IPS-15b (cell line): ENCODE results near the gene MUSTN1.

Experiments
- H3K27me3 ChIP-seq: one replicate; pipeline ENCODE4 v1.6.1; 2013; ENCODE audit warnings: low read length; ENCODE audit not compliant: control insufficient read depth, insufficient read depth
- H3K36me3 ChIP-seq: one replicate; pipeline ENCODE4 v1.6.1; 2013; ENCODE audit warnings: low read length; ENCODE audit not compliant: control insufficient read depth, insufficient read depth
- H3K4me1 ChIP-seq: one replicate; pipeline ENCODE4 v1.6.1; 2013; ENCODE audit warnings: mild to moderate bottlenecking, low read length; ENCODE audit not compliant: control insufficient read depth, insufficient read depth
- H3K4me3 ChIP-seq: one replicate; pipeline ENCODE4 v1.5.1; 2013; ENCODE audit warnings: low read depth, low read length
- H3K9ac ChIP-seq: one replicate; pipeline ENCODE4 v1.6.1; 2013; ENCODE audit warnings: low read depth, mild to moderate bottlenecking, low read length
- H3K9me3 ChIP-seq: one replicate; pipeline ENCODE4 v1.6.1; 2013; ENCODE audit warnings: mild to moderate bottlenecking, low read length; ENCODE audit not compliant: control insufficient read depth, insufficient read depth

The MUSTN1 gene

GRCh38 chr3:52830535-52831258 lies 4.1 kb downstream of the MUSTN1 start, which contains the start of gene ITIH4:
ITIH4 (minus strand) TSS chr3:52830672; CDS start chr3:52830642, 30 bp downstream.
- Histone ChIP-seq H3K27me3 (no peaks in the 10 kb centered on the region), H3K9ac (no peak within 1 kb of the TSS), H3K36me3 (peaks cover 4% of the 10 kb centered on the region), H3K4me1 (no peaks in the 10 kb centered on the region), H3K9me3 (no peaks in the 10 kb centered on the region), H3K4me3 (no peak within 1 kb of the TSS)

- H3K9ac ChIP-seq: no peak overlapping the region
- H3K4me1 ChIP-seq: no peaks in the 10 kb centered on the region
- no peaks in the 10 kb centered on the region for H3K27me3 ChIP-seq
- no peak overlapping the region for H3K4me3 ChIP-seq
- no peaks in the 10 kb centered on the region for H3K9me3 ChIP-seq
- H3K36me3 ChIP-seq: peaks cover 1% of the 10 kb centered on the region
Measured at GRCh38 chr3:52829906-52830463, 4.8 kb downstream of the MUSTN1 start.

DNA sequence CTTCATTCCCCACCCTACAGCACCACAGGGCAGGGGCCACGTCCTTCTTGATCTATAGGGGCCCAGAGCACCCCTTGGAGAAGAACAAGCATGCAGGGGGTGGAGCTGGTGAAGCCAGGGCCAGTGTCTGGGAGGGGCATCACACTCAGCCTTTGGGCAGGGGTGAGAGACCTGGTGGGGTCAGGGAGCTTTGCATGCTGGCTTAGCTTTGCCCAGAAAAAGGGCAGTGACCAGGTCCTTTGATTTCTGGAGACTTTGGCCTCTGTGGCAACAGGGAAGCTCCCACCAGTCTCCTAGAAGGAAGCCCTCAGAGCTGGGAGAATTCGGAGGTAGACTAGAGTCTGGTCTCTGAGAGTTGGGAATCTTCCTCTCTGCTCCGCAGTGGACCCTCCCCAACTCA lies 5.3 kb downstream of the MUSTN1 start:
- Histone ChIP-seq H3K9ac (no peak overlapping the region), H3K27me3 (no peaks in the 10 kb centered on the region), H3K9me3 (no peaks in the 10 kb centered on the region), H3K36me3 (no peaks in the 10 kb centered on the region), H3K4me1 (no peaks in the 10 kb centered on the region), H3K4me3 (no peak overlapping the region)

DNA sequence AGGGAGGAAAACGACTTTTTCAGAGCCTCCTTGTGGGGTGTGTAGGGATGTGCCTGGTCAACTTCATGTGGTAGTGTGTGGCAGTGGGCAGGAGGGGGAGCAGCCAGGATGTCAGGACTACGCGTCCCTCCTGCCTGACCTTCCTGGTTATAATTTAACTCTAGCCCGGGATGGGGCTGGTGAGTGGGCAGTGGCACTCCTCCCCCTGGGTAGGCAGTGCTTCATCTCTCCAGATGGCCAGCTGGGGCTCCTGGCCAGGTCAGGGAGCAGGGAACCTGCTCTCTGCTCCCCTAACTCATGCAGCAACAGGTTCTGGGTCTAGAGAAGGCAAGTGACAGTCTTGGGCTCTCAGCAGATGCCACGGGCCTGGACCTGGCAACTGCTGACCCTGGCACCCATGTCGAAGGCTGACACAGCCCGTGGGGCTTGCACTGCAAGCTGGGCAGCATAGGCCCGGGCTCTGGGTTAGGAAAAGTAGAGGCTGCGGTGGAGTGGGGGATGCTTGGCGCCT lies 6.9 kb downstream of the MUSTN1 start:
- H3K9me3 ChIP-seq: no peaks in the 10 kb centered on the region
- no peaks in the 10 kb centered on the region for H3K27me3 ChIP-seq
- no peak overlapping the region for H3K4me3 ChIP-seq
- H3K9ac ChIP-seq: no peak overlapping the region
- H3K36me3 ChIP-seq: no peaks in the 10 kb centered on the region
- no peaks in the 10 kb centered on the region for H3K4me1 ChIP-seq

DNA sequence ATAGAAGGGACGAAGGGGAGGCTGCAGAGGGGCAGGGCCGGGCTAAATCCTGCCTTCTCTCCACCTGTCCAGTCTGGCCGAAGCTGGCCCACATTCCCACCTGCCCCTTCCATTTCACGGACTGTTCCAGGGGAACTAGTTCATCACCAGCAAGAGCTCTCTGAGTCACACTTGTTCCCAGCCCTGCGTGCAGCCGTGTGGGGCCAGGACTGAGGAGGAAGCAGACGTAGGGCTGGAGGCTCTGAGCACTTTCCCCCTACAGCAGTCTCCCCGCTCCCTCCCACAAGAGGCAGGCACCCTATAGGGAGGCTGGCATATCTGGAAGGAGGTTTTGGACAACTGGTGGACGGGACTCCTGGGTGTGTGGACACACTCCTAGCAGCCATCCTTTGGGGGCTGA lies 7.4 kb downstream of the MUSTN1 start:
- no peak overlapping the region for H3K9ac ChIP-seq
- no peak overlapping the region for H3K4me3 ChIP-seq
- no peaks in the 10 kb centered on the region for H3K9me3 ChIP-seq
- H3K36me3 ChIP-seq: no peaks in the 10 kb centered on the region
- no peaks in the 10 kb centered on the region for H3K4me1 ChIP-seq
- no peaks in the 10 kb centered on the region for H3K27me3 ChIP-seq

DNA sequence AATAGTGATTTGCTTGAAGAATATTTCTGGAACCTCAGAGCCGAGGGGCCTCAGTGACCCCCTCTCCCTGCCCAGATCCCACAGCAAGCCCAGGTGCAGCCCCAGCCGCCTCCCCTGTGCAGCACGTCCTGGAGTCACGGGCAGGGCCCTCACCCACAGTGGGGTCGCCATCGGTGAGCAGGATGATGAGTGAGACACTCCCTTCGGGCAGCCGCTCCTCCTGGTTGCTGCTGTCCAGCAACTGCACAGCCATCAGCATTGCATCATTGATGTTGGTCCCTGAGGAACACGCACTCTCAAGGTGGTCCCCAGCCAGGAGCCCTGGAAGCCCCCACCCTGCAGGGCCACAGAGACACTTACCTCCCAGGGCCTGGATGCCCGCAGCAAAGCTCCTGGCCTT lies 10.8 kb downstream of the MUSTN1 start:
- H3K36me3 ChIP-seq: no peaks in the 10 kb centered on the region
- no peaks in the 10 kb centered on the region for H3K27me3 ChIP-seq
- H3K4me3 ChIP-seq: no peak overlapping the region
- no peaks in the 10 kb centered on the region for H3K9me3 ChIP-seq
- no peak overlapping the region for H3K9ac ChIP-seq
- peaks cover 2% of the 10 kb centered on the region for H3K4me1 ChIP-seq

GRCh38 chr3:52822363-52822762 lies 12.5 kb downstream of the MUSTN1 start:
- Histone ChIP-seq H3K4me3 (no peak overlapping the region), H3K36me3 (no peaks in the 10 kb centered on the region), H3K4me1 (peaks cover 2% of the 10 kb centered on the region), H3K9ac (no peak overlapping the region), H3K9me3 (no peaks in the 10 kb centered on the region), H3K27me3 (no peaks in the 10 kb centered on the region)

DNA sequence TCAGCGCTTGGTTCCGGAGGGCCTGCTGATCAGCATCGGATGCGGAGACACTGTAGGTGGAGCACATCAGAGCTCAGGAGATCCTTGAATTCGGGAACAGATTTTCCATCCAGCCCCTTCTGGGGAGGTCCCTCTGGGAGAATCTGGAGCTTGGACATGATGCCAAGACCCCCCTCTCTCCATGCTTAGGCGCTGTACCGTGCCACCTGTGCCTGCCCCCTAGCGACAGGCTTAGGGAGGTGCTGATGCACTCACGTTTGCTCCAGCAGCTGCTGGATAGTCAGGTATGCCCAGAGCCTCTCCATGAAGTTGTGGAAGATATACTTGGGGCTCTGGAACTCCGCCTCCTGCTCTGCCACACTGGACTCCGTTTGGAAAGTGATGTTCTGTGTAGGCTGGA lies 14.1 kb downstream of the MUSTN1 start:
- Histone ChIP-seq H3K9ac (no peak overlapping the region), H3K4me1 (peaks cover 2% of the 10 kb centered on the region), H3K36me3 (no peaks in the 10 kb centered on the region), H3K9me3 (no peaks in the 10 kb centered on the region), H3K27me3 (no peaks in the 10 kb centered on the region), H3K4me3 (no peak overlapping the region)

GRCh38 chr3:52819936-52820335 lies 14.9 kb downstream of the MUSTN1 start:
- no peaks in the 10 kb centered on the region for H3K36me3 ChIP-seq
- H3K4me3 ChIP-seq: no peak overlapping the region
- H3K27me3 ChIP-seq: no peaks in the 10 kb centered on the region
- no peaks in the 10 kb centered on the region for H3K9me3 ChIP-seq
- H3K9ac ChIP-seq: no peak overlapping the region
- peaks cover 2% of the 10 kb centered on the region for H3K4me1 ChIP-seq

GRCh38 chr3:52817860-52818259 lies 17.0 kb downstream of the MUSTN1 start:
- Histone ChIP-seq H3K4me1 (peaks cover 2% of the 10 kb centered on the region), H3K4me3 (no peak overlapping the region), H3K36me3 (no peaks in the 10 kb centered on the region), H3K9me3 (no peaks in the 10 kb centered on the region), H3K27me3 (no peaks in the 10 kb centered on the region), H3K9ac (no peak overlapping the region)

GRCh38 chr3:52817221-52817620 lies 17.6 kb downstream of the MUSTN1 start:
- Histone ChIP-seq H3K27me3 (no peaks in the 10 kb centered on the region), H3K4me3 (no peak overlapping the region), H3K4me1 (peaks cover 2% of the 10 kb centered on the region), H3K9ac (no peak overlapping the region), H3K9me3 (no peaks in the 10 kb centered on the region), H3K36me3 (no peaks in the 10 kb centered on the region)

DNA sequence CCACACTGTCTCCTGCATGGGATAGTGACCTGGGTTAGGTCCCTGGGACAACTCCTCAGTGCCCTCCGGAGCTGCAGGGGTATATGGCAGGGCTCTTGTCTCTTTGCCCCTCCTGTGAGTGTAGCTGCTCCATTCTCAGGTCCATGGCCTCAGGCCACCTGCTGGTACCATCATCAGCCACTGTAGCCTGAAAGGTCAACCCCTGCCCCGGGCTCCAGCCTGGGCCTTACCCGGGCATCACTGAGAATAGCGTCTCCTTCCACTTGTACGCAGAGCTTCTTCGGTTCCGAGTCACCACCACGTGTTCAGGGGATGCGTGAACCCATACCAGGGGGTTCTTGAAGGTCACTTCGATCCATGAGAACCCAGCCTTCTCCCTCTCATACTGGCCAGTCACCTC lies 18.2 kb downstream of the MUSTN1 start:
- H3K4me1 ChIP-seq: peaks cover 2% of the 10 kb centered on the region
- H3K9ac ChIP-seq: no peak overlapping the region
- H3K4me3 ChIP-seq: no peak overlapping the region
- H3K36me3 ChIP-seq: no peaks in the 10 kb centered on the region
- H3K27me3 ChIP-seq: no peaks in the 10 kb centered on the region
- no peaks in the 10 kb centered on the region for H3K9me3 ChIP-seq
